ENCODE results near the gene BMF.
"Not testable (repeated sequence)": the region's sequence is repeated elsewhere in the genome, so short reads cannot be mapped to it uniquely, and the experiment has no call there.

Gene BMF

GRCh38 chr15:40128766-40129660 is 20.3 kb upstream of the BMF start:
- peak in 1 of 5 donors; percentile 53 for DNase-seq

- DNase-seq, result no peak
Measured at GRCh38 chr15:40125950-40126349, 17.3 kb upstream of the BMF start.

DNA sequence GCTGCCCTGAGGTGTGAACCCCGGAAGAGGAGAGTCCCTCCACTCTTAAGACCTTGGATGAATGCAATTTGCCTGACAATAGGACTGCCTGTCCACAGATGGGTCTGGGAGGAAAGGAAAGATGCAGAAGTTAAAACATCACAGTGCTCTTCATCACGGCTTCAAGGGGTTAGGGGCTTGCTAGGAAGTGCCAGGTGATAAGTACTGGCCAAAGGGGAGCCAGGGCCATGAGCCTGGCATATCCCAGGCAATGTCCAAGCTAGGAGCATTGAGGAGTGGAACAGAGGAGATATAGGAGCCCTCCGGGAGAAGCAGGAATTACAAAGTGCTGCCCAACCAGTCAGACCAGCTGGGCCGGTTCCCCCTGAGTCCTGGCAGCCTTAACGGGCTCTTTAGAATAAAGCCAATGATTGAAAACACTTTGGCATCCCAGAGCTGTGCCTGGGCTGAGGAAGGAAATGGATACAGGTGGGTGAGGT is 16.2 kb upstream of the BMF start:
- DNase-seq, result not testable (repeated sequence)

- not testable (repeated sequence) for DNase-seq
Measured at GRCh38 chr15:40124333-40124732, 15.7 kb upstream of the BMF start.

- DNase-seq, result not testable (repeated sequence)
Measured at GRCh38 chr15:40123863-40124262, 15.2 kb upstream of the BMF start.

DNA sequence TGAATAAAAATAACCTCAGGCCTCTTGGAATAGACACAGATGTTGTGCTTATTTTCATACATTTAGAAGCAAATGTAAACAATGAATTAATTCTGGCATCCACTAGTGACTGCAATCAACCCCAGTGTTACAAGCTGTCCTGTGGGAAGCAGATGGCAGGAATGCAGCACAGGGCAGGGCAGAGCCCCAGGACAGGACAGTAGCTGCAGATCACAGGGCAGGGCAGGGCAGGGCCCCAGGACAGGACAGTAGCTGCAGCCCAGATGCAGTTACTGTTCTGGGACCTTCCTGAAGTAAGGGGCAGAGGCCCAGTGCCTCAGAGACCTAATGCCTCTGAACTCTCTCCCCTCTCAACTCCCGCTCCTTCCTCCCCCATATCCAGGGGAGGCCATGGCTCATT is 14.3 kb upstream of the BMF start:
- not testable (repeated sequence) for DNase-seq

GRCh38 chr15:40121911-40122638 is 13.4 kb upstream of the BMF start:
- DNase-seq, result no peak

- no peak for DNase-seq
Measured at GRCh38 chr15:40118473-40118872, 9.8 kb upstream of the BMF start.

GRCh38 chr15:40115670-40116093 is 7.0 kb upstream of the BMF start:
- peak in 2 of 5 donors; percentile 8 to 89 for DNase-seq

DNA sequence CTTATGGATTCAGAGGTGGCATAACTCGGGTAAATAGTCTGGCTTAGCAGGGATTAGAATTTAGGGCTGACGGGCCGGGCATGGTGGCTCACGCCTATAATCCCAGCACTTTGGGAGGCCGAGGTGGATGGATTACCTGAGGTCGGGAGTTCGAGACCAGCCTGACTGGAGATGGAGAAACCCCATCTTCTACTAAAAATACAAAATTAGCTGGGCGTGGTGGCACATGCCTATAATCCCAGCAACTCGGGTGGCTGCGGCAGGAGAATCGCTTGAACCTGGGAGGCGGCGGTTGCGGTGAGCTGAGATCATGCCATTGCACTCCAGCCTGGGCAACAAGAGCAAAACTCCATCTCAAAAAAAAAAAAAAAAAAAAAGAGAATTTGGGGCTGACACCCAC is 6.4 kb upstream of the BMF start:
- DNase-seq, result not testable (repeated sequence)

DNA sequence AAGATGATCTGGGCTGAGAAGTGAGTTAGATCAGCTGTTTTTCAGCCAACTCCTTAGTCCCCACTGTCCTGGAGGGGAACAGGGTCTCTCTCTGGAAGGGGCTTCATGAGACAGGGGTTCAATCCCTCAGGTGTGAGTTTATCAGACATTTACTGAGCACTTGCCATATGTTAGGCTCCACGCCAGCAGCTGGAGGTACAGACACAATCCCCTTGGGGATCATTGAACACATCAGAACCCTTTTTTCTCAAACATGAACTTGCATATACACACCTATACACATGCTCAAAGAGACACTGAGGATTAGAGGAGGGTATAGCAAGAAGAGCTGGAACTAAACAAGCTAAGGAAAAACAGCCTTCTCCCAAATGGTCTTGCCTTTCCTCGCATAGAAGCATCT is 5.5 kb upstream of the BMF start:
- no peak for DNase-seq

GRCh38 chr15:40112789-40113188 is 4.1 kb upstream of the BMF start:
- DNase-seq, result no peak

- no peak for DNase-seq
Measured at GRCh38 chr15:40111888-40112287, 3.2 kb upstream of the BMF start.

GRCh38 chr15:40110866-40111550 is 2.3 kb upstream of the BMF start:
- no peak for DNase-seq

DNA sequence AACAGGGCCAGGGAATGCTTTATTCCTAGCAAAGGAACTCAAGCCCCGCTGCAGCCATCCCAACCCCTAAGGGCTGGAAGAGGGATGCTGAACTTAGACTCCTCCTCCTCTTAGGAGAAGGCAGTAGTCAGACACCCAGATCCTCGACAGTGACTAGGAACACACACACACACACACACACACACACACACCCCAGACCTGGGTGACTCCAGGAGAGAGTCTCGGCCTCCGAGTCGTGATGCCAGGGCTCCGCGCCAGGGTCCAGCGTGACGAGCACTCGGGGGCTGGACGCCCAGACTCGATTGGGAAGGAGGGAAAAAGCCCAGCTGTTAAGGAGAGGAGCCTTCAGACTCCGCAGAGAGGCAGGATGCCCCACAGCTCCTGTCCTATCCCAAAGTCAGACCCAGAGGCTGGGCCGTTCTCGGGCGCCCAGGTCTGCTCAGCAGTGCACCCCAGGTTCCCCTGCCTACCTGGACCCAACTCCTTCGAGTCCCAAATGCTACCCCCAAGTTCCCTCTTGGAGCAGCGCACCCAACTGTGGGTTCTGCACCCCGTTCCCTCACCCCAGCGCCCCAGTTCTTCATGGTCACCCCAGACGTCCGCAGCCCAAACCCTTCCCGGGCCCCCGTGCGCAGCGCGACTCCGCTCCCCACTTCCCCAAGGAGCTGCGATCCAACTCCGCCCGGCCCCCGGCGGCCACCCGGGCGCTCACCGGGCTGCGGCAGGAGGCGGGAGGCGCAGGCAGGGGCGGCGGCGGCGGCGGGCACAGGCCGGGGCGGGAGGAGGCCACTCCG is 421 bp downstream of the BMF start:
- DNase-seq, result no peak

- DNase-seq, result no peak
Measured at GRCh38 chr15:40106203-40107161, 2.2 kb downstream of the BMF start.

- DNase-seq, result peak in 2 of 5 donors; percentile 20 to 38
Measured at GRCh38 chr15:40105517-40106202, 3.0 kb downstream of the BMF start.

GRCh38 chr15:40104865-40105516 is 3.7 kb downstream of the BMF start:
- peak; percentile 43 to 75 (median 65) for DNase-seq

GRCh38 chr15:40104296-40104864 is 4.3 kb downstream of the BMF start:
- DNase-seq, result no peak

All from T-helper 1 cell (primary cell).